Measurements from ENCODE around the gene NHLRC4. TPM values are rescaled to one million over a fixed set of nuclear protein-coding genes. Genes with fewer than 3 reads are reported as not detected.
A peak's percentile ranks its signal among the peaks of the same experiment; 100 is the strongest.

The NHLRC4 gene
- total and polyA plus RNA-seq, 2 of the 13 experiments (the other 11 are each of a cell fraction or from before 2014, with no cell fraction given) = 0.40 to 0.59 TPM

DNA sequence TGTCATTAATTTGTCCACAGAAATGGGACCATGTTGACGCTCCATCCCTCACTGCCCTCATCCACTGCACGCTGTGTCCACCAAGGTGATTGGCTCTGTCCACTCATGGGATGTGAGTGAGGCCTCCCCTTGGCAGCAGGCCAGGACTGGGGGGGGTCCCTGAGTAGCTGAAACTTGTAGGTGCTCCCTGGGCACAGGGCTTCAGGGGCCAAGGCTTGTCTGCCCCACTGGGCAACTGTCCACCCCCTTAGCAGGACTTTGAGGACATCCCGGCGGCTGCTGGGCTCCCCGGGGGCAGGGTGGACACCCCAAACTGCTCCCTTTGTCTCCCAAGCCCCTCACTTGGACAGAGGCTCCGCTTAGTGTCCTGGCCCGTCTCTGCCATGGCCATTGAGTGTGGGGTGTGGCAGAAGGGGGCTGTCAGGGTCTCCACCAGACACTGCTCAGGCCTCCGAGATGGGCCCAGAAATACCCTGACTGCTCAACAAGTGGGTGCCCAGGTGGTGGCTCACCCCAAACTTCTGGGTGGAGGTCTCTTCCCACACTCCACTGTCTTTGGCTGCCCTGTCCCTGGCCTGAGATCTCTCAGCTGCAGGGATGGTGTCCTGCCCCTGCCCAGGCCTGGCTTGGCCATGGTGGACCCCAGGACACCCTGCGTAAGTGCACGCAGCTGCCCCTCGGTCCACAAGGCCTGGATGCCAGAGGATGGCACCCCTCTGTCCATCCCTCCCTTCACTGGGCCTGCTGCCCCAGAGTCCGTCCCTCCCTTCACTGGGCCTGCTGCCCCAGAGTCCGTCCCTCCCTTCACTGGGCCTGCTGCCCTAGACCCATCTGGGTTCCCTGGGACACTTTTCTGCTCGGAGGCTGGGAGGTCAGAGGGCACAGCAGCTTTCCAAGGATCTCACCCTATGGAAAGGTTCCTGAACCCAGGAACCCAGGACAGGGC, 20.1 kb downstream of the NHLRC4 start (continued):
- TF ChIP-seq, protein P1, sequence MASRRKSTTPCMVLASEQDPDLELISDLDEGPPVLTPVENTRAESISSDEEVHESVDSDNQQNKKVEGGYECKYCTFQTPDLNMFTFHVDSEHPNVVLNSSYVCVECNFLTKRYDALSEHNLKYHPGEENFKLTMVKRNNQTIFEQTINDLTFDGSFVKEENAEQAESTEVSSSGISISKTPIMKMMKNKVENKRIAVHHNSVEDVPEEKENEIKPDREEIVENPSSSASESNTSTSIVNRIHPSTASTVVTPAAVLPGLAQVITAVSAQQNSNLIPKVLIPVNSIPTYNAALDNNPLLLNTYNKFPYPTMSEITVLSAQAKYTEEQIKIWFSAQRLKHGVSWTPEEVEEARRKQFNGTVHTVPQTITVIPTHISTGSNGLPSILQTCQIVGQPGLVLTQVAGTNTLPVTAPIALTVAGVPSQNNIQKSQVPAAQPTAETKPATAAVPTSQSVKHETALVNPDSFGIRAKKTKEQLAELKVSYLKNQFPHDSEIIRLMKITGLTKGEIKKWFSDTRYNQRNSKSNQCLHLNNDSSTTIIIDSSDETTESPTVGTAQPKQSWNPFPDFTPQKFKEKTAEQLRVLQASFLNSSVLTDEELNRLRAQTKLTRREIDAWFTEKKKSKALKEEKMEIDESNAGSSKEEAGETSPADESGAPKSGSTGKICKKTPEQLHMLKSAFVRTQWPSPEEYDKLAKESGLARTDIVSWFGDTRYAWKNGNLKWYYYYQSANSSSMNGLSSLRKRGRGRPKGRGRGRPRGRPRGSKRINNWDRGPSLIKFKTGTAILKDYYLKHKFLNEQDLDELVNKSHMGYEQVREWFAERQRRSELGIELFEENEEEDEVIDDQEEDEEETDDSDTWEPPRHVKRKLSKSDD (CRISPR knock-in tag; IDR thresholded peaks at IDR 0.05; ENCODE audit: low read depth) = no peak
- TF ChIP-seq FOSL1 (CRISPR knock-in tag; IDR thresholded peaks at IDR 0.05; ENCODE audit: borderline replicate concordance) (no peak), NCOA5 (CRISPR knock-in tag; IDR thresholded peaks at IDR 0.05) (no peak; the same call in 1 of the 2 replicates), YY1 (IDR thresholded peaks at IDR 0.05; ENCODE audit: insufficient read depth, insufficient replicate concordance, low read depth, low read length) (no peak), KLF16 (CRISPR knock-in tag; IDR thresholded peaks at IDR 0.05) (no peak), MAFG (CRISPR knock-in tag; IDR thresholded peaks at IDR 0.05) (no peak), RXRA (CRISPR knock-in tag; IDR thresholded peaks at IDR 0.05) (0 out of 2 replicates have a peak, but pooled peaks have one; percentile 21), ZKSCAN5 (CRISPR knock-in tag; IDR thresholded peaks at IDR 0.05) (no peak), LRRFIP1 (CRISPR knock-in tag; conservative IDR thresholded peaks at IDR 0.05) (no peak), SMAD3 (CRISPR knock-in tag; IDR thresholded peaks at IDR 0.05) (no peak), PRMT3 (CRISPR knock-in tag; IDR thresholded peaks at IDR 0.05; ENCODE audit: borderline replicate concordance, low read depth) (no peak), ZNF274 (CRISPR knock-in tag; IDR thresholded peaks at IDR 0.05) (no peak), SSRP1 (CRISPR knock-in tag; IDR thresholded peaks at IDR 0.05) (0 out of 2 replicates have a peak, but pooled peaks have one; percentile 17), REL (CRISPR knock-in tag; conservative IDR thresholded peaks at IDR 0.05) (no peak), RBFOX2 (IDR thresholded peaks at IDR 0.05; ENCODE audit: low read depth, low read length) (0 out of 2 replicates have a peak, but pooled peaks have one; percentile 32), RBM22 (optimal IDR thresholded peaks at IDR 0.05; ENCODE audit: low read length) (peak; percentile 61), POLR2A (IDR thresholded peaks at IDR 0.05; ENCODE audit: insufficient read depth in 1 of 2, low read depth in 2 of 2, low read length in 2 of 2) (peak; percentile 25 to 67; a peak in 2 of 4 replicates), ZNF687 (CRISPR knock-in tag; IDR thresholded peaks at IDR 0.05) (no peak; the same call in 1 of the 2 replicates), ZBTB7B (CRISPR knock-in tag; IDR thresholded peaks at IDR 0.05) (0 out of 2 replicates have a peak, but pooled peaks have one; percentile 20), ZC3H13 (CRISPR knock-in tag; IDR thresholded peaks at IDR 0.05) (peak; percentile 60; the same call in 1 of the 2 replicates)
